ENCODE measurements around the gene TFPI. TPM values are rescaled to one million over a fixed set of nuclear protein-coding genes. Genes with fewer than 3 reads are reported as not detected.
"Not testable (repeated sequence)": the region's sequence is repeated elsewhere in the genome, so short reads cannot be mapped to it uniquely, and the experiment has no call there.

The TFPI gene
- total and polyA plus RNA-seq, 8 donors = 7.5 to 118 (median 16.8) TPM

DNA sequence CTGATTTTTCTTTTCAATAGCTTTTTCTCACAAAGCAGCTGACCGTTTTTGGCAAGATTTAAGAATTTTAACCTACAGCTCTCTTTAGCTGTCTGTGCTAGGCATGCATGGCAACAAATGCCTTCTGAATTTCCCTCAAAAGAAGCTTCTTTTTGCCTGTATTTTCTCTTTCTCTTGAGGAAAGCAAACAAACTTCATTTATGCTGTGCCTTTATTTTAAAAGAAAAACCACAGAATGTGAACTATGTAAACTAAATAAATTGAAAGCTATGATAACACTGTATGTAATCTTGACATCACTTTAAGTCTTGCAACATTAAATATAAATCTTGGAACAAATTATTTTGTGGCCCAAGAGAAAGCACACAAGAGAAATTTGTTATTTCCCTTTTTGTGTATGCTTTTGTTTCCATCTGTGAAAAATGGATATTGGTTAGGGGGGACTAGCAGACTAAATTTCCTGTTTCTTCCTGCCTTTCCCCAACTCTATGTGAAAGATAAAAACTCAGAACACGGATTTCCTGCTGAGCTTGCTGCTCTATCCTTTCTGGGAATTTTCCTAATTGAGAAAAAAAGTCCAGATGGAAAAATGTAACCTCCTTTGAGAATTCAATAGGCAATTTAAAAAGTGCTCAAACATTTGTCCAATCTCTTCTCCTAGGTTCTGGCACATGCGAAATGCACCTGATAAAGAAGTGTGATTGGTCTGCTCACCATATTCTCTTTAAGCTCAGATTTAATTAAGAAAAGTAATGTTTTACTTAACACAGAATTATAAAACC lies 20.9 kb upstream of the TFPI start:
- Histone ChIP-seq H3K9me3 (no peaks in the 10 kb centered on the region), H3K4me3 (no peak overlapping the region), H3K27ac (peak overlapping the region in 1 of 5 donors; percentile 38), H3K27me3 (no peaks in the 10 kb centered on the region), H3K4me1 (peaks cover 0 to 26% (median 14%) of the 10 kb centered on the region in 4 donors), H3K36me3 (no peaks in the 10 kb centered on the region)
- intact Hi-C loops (cut with DNase I; ENCODE audit: low total_unique reads) = loop anchor here (5.0 kb wide), 1 partner anchor 68 kb away; no protein-coding TSS in a partner anchor
- 10 to 35% (median 23%) methylated on average over 3 of the region's 3 CpGs for WGBS, 5 donors
- TF ChIP-seq, protein P1, sequence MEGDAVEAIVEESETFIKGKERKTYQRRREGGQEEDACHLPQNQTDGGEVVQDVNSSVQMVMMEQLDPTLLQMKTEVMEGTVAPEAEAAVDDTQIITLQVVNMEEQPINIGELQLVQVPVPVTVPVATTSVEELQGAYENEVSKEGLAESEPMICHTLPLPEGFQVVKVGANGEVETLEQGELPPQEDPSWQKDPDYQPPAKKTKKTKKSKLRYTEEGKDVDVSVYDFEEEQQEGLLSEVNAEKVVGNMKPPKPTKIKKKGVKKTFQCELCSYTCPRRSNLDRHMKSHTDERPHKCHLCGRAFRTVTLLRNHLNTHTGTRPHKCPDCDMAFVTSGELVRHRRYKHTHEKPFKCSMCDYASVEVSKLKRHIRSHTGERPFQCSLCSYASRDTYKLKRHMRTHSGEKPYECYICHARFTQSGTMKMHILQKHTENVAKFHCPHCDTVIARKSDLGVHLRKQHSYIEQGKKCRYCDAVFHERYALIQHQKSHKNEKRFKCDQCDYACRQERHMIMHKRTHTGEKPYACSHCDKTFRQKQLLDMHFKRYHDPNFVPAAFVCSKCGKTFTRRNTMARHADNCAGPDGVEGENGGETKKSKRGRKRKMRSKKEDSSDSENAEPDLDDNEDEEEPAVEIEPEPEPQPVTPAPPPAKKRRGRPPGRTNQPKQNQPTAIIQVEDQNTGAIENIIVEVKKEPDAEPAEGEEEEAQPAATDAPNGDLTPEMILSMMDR (IDR thresholded peaks at IDR 0.05) = no peak
- no peak for TF ChIP-seq POLR2A (IDR thresholded peaks at IDR 0.05)
- peak in 1 of 2 donors; percentile 30 for DNase-seq

DNA sequence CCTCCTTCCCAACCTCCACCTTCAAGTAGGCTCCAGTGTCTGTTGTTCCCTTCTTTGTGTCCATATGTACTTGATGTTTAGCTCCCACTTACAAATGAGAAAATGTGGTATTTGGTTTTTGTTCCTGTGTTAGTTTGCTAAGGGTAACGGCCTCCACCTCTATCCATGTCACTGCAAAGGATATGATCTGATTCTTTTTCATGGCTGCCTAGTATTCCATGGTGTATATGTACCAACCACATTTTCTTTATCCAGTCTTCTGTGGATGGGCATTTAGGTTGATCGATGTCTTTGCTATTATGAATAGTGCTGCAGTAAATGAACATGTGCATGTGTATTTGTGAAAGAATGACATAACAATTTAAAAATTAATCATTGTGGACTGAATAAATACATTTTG lies 19.5 kb upstream of the TFPI start:
- Histone ChIP-seq H3K36me3 (no peaks in the 10 kb centered on the region), H3K27me3 (no peaks in the 10 kb centered on the region), H3K4me3 (no peak overlapping the region), H3K27ac (no peak overlapping the region), H3K9me3 (no peaks in the 10 kb centered on the region), H3K4me1 (peaks cover 0 to 26% (median 14%) of the 10 kb centered on the region in 4 donors)
- TF ChIP-seq POLR2AphosphoS5 (IDR thresholded peaks at IDR 0.05) = no peak
- TF ChIP-seq, protein P1 (IDR thresholded peaks at IDR 0.05) = no peak
- TF ChIP-seq POLR2A (IDR thresholded peaks at IDR 0.05) = no peak
- TF ChIP-seq EP300 (IDR thresholded peaks at IDR 0.05) = no peak
- 91 to 98% (median 93%) methylated on average over 2 of the region's 2 CpGs for WGBS, 5 donors
- intact Hi-C loops (cut with DNase I; ENCODE audit: low total_unique reads) = no loop called here
- DNase-seq = no peak

DNA sequence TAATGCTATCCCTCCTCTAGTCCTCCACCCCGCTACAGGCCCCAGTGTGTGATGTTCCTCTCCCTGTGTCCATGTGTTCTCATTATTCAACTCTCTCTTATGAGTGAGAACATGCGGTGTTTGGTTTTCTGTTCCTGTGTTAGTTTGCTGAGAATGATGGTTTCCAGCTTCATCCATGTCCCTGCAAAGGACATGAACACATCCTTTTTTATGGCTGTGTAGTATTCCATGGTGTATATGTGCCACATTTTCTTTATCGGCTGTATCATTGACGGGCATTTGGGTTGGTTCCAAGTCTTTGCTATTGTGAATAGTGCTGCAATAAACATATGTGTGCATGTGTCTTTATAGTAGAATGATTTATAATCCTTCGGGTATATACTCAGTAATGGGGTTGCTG lies 17.8 kb upstream of the TFPI start:
- H3K27ac ChIP-seq; H3K4me3 ChIP-seq; H3K9me3 ChIP-seq; DNase-seq; H3K36me3 ChIP-seq; H3K27me3 ChIP-seq; intact Hi-C loops (cut with DNase I; ENCODE audit: low total_unique reads): not testable (repeated sequence)
- WGBS, 5 donors = 92 to 95% (median 94%) methylated on average over 5 of the region's 5 CpGs
- peaks cover 0 to 21% (median 11%) of the 10 kb centered on the region in 4 donors for H3K4me1 ChIP-seq

DNA sequence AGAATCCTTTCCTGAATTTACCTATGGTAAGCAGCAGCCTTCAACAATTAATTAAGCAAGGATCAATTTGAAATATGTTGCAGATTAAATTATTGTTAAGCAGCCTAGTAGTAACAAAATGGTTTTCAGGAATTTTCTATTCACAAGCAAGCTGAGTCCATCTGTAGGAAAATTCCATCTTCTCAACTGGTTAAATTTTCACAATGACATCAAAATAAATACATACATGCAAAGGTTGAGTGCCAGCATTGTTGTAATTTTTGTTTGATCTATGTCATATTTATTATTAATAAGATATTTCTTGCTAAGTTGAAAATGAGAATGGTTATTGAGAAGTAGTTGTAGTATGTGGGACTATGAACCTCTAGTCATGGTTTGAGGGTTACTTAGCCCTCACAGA lies 15.3 kb upstream of the TFPI start:
- Histone ChIP-seq H3K9me3 (no peaks in the 10 kb centered on the region), H3K36me3 (no peaks in the 10 kb centered on the region), H3K4me1 (no peaks in the 10 kb centered on the region), H3K4me3 (no peak overlapping the region), H3K27ac (no peak overlapping the region), H3K27me3 (no peaks in the 10 kb centered on the region)
- intact Hi-C loops (cut with DNase I; ENCODE audit: low total_unique reads) = no loop called here
- DNase-seq = no peak
- no peak for TF ChIP-seq POLR2A (IDR thresholded peaks at IDR 0.05)
- no peak for TF ChIP-seq POLR2AphosphoS5 (IDR thresholded peaks at IDR 0.05)
- TF ChIP-seq, protein P1 (IDR thresholded peaks at IDR 0.05) = no peak
- TF ChIP-seq EP300 (IDR thresholded peaks at IDR 0.05) = no peak

DNA sequence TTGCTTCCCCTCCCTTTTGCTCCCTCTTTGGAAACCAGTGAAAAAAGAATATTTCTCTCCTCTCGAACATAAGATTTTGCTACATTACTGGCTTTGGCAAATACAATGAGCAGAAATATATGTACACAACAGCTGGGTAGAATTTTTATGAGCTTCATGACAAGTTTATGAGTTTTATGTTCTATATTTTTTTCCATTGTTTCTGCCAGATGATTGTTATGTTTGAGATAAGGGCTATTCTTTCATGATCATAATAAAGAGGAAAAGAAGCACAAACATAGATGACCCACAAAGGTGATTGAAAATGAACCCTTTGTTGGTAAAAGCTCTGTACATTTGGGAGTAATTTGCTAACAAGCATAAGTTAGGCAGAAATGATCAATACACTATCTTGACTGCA lies 14.8 kb upstream of the TFPI start:
- 68 to 83% (median 78%) methylated on average over 1 of the region's 1 CpG for WGBS, 5 donors
- no peak for DNase-seq
- Histone ChIP-seq H3K36me3 (no peaks in the 10 kb centered on the region), H3K4me1 (no peaks in the 10 kb centered on the region), H3K27ac (no peak overlapping the region), H3K9me3 (no peaks in the 10 kb centered on the region), H3K27me3 (no peaks in the 10 kb centered on the region), H3K4me3 (no peak overlapping the region)
- intact Hi-C loops (cut with DNase I; ENCODE audit: low total_unique reads) = no loop called here
- TF ChIP-seq EP300 (IDR thresholded peaks at IDR 0.05) (no peak), POLR2A (IDR thresholded peaks at IDR 0.05) (no peak), POLR2AphosphoS5 (IDR thresholded peaks at IDR 0.05) (no peak)
- TF ChIP-seq, protein P1 (IDR thresholded peaks at IDR 0.05) = no peak
